Activated CD4-positive, alpha-beta T cell treated with anti-CD3 and anti-CD28 coated beads, Interleukin-2, amount 50 U/mL, for 48 hours (primary cell): Measurements from ENCODE around the gene MRPS34.
"Not testable (repeated sequence)": the region's sequence is repeated elsewhere in the genome, so short reads cannot be mapped to it uniquely, and the experiment has no call there.

ENCODE experiments used
- DNase-seq, 2 experiments: peaks; one replicate each; pipeline ENCODE4 v3.0.0-alpha.2; 2020

Gene MRPS34

GRCh38 chr16:1747934-1748333, 25.0 kb downstream of the MRPS34 start:
- DNase-seq, result no peak

- no peak for DNase-seq
These were observed 26.2 kb downstream of the MRPS34 start for GRCh38 chr16:1746693-1747195.

- DNase-seq, result no peak
These were observed 26.8 kb downstream of the MRPS34 start for GRCh38 chr16:1745900-1746692.

- DNase-seq, result no peak
These were observed 27.6 kb downstream of the MRPS34 start for GRCh38 chr16:1745181-1745899.

GRCh38 chr16:1744338-1744840, 28.5 kb downstream of the MRPS34 start:
- no peak for DNase-seq

- DNase-seq, result no peak
These were observed 29.3 kb downstream of the MRPS34 start for GRCh38 chr16:1743376-1744337.

GRCh38 chr16:1741553-1742165, 31.3 kb downstream of the MRPS34 start:
- no peak for DNase-seq

- DNase-seq, result no peak
These were observed 32.0 kb downstream of the MRPS34 start for GRCh38 chr16:1740781-1741490.

GRCh38 chr16:1740234-1740633, 32.7 kb downstream of the MRPS34 start:
- no peak for DNase-seq

- DNase-seq, result no peak
These were observed 38.1 kb downstream of the MRPS34 start for GRCh38 chr16:1734816-1735215.

GRCh38 chr16:1734123-1734522, 38.8 kb downstream of the MRPS34 start:
- DNase-seq, result no peak

- not testable (repeated sequence) for DNase-seq
These were observed 40.4 kb downstream of the MRPS34 start for GRCh38 chr16:1732551-1732987.

- no peak for DNase-seq
These were observed 40.9 kb downstream of the MRPS34 start for GRCh38 chr16:1732071-1732470.

GRCh38 chr16:1731603-1732002, 41.3 kb downstream of the MRPS34 start:
- no peak for DNase-seq

- DNase-seq, result no peak
These were observed 41.9 kb downstream of the MRPS34 start for GRCh38 chr16:1731073-1731472.

- DNase-seq, result no peak
These were observed 43.5 kb downstream of the MRPS34 start for GRCh38 chr16:1729445-1729844.

- DNase-seq, result no peak
These were observed 43.9 kb downstream of the MRPS34 start for GRCh38 chr16:1729026-1729425.

- no peak for DNase-seq
These were observed 45.0 kb downstream of the MRPS34 start for GRCh38 chr16:1727651-1728624.

GRCh38 chr16:1726661-1727502, 46.1 kb downstream of the MRPS34 start:
- DNase-seq, result no peak
